Dermis microvascular lymphatic vessel endothelial cell (primary cell): ENCODE data around the gene CCDC102A. TPM values are rescaled to one million over a fixed set of nuclear protein-coding genes. Genes with fewer than 3 reads are reported as not detected.

Experiments
- DNase-seq, 2 donors: peaks; one replicate each; pipeline versions ENCODE4 v3.0.0 to v3.0.0-alpha.2; 2010; ENCODE audit warnings: low read depth in 2 of 2
- total RNA-seq: library from RNA; depleted of rRNA; stranded (reverse); fragments of >200 nt; gene quantifications from 2 replicates; pipeline ENCODE4 v1.2.1, GENCODE V29; 2014

The CCDC102A gene
- total RNA-seq, 1 donor from 2014 or later = 8.9 TPM

DNA sequence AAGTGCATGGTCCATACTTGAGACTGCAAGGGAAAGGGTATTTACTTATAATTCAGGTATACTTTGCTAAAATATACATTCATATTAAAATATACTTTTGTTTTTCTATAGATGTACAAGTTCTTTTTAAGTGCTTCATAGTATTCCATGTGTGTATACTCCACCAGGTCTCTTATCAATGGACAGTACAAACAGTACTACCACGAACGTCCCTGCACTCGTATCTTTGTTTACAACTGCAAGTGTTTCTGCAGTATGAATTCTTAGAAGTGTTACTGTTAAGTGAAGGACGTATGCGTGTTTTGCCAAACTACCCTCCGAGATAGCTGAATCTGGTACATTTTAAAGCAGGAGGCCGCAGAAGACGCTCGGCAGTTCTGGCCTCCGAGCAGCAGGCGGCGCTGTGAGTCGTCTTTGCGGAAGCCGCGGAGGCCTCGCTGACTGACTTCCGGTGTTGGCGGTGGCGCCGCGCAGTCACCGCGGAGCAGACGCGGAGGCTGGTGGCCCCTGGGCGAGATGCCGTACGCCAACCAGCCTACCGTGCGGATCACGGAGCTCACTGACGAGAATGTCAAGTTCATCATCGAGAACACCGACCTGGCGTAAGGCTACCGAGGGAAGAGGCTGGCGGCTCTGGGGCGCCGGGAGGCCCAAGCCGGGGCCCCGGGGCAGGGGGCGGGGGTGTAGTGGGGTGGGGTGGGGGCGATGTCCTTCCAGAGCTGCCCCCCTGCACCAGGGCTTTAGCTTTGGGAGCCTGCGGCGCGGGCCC is 74.0 kb downstream of the CCDC102A start, which contains the start of gene POLR2C:
Gene POLR2C, plus strand, starts transcription at position 471 of the 769 bp plus-strand sequence. Its CDS starts 46 bp downstream, at position 517.
- DNase-seq = peak; percentile 77 to 89

Other genes with a start within 250 kb of the CCDC102A start
- gene CCL22, start 177.8 kb downstream of the CCDC102A start, total RNA-seq = not detected in 2 replicates
- gene CX3CL1, start 164.1 kb downstream of the CCDC102A start, total RNA-seq = 1.8 and 4.0 TPM in 2 replicates
- gene CCL17, start 131.8 kb downstream of the CCDC102A start, total RNA-seq = not detected in 2 replicates
- 66.4 and 68.6 TPM in 2 replicates for gene CIAPIN1, start 89.2 kb downstream of the CCDC102A start, total RNA-seq
- 42.2 and 42.4 TPM in 2 replicates for gene COQ9, start 89.1 kb downstream of the CCDC102A start, total RNA-seq
- gene POLR2C, start 73.9 kb downstream of the CCDC102A start, total RNA-seq = 98.3 and 136 TPM in 2 replicates
- gene DOK4, start 50.1 kb downstream of the CCDC102A start, total RNA-seq = 17.2 and 19.8 TPM in 2 replicates
- gene ADGRG5, start 6.1 kb upstream of the CCDC102A start, total RNA-seq = not detected in 2 replicates
- gene ADGRG1, start 92.1 kb upstream of the CCDC102A start, total RNA-seq = 11.5 and 15.3 TPM in 2 replicates
- gene ADGRG3, start 131.7 kb upstream of the CCDC102A start, total RNA-seq = 1.3 and 9.2 TPM in 2 replicates
- 0.13 and 0.26 TPM in 2 replicates for gene DRC7, start 158.2 kb upstream of the CCDC102A start, total RNA-seq
- gene KATNB1, start 199.2 kb upstream of the CCDC102A start, total RNA-seq = 23.6 and 38.3 TPM in 2 replicates